ENCODE measurements around the gene FBXO41.

The FBXO41 gene

DNA sequence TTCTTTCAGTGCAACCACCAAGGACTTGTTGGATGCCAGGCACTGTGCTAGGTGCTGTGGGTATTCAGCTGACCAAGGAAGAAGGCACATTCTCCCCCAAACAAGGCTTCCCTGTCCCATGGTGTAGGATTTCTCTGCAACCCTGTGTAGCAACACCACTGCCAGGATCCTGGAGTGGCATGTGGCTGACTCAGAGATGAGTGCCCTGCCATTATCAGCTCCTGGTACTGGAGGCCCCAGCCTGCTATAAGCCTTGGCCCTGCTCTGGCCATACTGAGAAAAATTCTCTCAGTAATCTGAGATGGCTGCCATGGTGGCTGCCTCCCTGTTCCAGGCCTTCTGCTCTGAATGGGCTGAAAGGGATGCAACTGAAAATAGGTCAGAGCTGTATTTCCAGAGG is 66.0 kb downstream of the FBXO41 start:
- FAIRE-seq = no peak
- DNase-seq (ENCODE audit: insufficient read length, low spot score) = no peak

DNA sequence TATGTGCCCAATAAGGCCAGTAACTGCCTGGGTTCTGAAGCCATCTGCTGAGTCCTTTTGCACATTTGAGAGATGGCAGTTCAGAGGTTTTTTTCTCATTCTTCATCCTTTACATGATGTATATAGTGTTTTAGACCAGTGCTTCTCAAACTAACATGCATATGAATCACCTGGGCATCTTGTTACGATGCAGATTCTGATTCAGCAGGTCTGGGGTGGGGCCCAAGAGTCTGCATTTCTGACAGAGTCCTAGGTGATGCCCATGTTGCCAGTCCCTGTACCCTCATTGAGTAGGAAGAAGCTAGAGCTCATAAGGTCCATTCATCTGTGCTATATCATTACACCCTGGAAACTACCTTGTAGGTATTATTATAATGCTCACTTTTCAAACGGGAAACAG is 66.5 kb downstream of the FBXO41 start:
- FAIRE-seq = no peak
- DNase-seq (ENCODE audit: insufficient read length, low spot score) = no peak

DNA sequence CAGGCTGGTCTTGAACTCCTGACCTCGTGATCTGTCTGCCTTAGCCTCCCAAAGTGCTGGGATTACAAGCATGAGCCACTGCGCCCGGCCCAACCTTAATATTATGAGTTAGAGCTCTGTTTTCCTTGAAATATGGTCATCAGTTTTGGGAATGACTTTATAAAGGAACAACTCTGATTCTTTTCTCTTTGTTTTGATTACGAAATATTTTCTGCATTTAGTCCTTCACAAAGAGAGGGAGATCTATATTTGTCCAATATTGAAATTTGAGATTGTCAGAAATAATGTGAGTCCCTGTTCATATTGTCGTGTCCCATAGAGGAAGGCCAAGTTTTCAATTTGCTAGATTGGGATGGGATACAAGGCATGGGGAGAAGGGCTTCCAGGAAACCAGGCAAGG is 67.1 kb downstream of the FBXO41 start:
- no peak for DNase-seq (ENCODE audit: insufficient read length, low spot score)
- FAIRE-seq = no peak

DNA sequence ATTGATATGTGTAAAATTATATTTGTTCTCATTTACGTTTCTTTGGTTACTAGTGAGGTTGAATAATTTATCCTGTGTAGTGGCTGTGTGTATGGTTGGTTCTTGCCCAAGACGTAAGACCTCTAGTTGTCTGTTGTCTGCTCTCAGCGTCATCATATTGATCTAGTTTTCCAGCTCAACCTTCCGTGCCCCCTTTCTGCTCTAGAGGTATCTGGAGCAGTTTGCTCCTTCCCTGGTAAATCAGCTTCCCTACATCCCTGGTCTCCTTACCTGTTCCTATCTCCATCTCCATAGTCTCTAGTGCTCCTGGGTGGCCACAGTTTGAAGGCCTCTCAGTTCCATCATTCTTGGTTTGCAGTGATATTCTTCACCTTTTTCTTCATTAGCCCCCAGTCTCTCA is 69.0 kb downstream of the FBXO41 start:
- FAIRE-seq = no peak
- no peak for DNase-seq (ENCODE audit: insufficient read length, low spot score)

DNA sequence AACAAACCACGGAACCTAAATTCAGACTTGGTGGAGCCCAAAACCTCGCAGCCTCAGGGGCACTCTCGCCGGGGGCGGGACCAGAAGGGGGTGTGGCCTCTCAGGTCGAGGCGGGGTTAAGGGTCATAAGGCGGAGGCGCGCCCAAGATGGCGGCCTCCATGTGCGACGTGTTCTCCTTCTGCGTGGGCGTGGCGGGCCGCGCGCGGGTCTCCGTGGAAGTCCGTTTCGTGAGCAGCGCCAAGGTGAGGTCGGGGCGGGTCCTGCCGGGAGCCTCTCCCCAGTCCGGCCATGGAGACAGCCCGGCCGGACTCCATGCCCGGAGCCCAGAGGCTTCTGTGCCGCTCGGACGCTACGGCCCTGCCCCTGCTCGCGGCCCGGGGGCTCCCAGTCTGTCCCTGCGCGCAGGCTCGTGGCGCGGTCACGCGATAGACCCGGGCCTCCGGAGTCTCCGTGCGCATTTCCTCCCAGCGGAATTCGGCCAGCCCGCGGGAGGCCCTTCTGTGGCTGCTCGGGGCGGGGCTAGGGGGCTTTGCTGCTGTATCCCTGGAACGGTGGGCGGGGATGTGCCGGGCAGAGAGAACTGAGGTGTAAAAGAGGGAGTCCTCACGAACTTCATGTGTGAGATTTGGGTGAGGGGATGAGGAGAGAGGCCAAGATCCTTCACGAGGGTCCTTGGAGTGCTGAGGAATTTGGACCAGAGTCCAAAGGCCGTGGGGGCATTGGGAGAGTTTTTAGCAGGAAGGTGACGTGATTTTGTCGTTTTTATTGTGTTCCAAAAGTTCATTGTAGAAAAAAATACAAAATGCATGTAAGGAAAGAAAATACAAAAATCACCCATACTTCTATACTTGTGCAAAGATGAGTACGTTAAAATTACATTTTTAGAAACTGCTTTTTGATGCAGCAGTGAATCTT is 69.9 kb downstream of the FBXO41 start, which contains the start of gene SMYD5:
Gene SMYD5, plus strand, starts transcription at position 126 of the 916 bp plus-strand sequence. Its CDS starts 22 bp downstream, at position 148.
- FAIRE-seq (peak; percentile 77), DNase-seq (ENCODE audit: insufficient read length, low spot score) (peak; percentile 82)

DNA sequence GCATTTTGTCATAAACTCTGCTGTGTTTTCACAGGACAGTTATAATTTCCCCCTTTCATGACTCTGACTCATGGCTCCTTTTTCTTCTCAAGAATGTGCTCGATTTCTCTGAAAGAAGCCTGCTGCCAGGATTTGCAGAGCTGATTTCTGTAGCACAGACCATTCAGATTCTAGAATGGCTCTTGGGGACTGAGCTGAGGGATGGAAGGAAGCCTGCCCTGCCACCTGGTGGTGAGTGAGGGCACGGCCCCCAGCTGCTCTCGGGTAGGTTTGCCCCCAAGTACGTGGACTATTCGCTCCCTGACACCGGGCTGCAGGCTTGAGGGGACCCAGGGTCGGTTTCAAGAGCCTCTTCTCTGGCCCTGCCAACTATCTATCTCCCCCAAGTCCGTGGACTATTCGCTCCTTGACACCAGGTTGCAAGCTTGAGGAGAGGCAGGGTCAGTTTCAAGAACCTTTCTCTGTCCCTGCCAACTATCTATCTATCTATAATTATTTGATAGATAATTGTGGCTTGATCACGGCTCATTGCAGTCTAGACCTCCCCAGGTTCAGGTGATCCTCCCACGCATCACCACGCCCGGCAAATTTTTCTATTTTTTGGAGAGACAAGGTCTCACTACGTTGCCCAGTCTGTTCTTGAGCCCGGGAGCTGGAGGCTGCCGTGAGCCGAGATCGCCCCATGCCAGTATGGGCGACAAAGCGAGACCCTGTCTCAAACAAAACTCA is 71.7 kb downstream of the FBXO41 start:
- DNase-seq (ENCODE audit: insufficient read length, low spot score) (peak; percentile 71), FAIRE-seq (peak; percentile 73)

DNA sequence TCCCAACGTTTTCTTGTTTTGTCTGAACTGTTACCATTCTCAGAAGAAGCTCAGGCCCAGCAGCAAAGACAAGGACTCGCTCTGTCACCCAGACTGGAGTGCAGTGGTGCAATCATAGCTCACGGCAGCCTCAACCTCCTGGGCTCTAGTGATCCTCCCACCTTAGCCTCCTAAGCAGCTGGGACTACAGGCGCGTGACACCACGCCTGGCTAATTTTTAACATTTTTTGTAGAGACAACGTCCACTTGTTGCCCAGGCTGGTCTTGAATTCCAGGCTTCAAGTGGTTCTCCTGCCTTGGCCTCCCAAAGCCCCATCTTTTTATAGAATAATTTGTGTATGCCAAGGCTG is 72.2 kb downstream of the FBXO41 start:
- DNase-seq (ENCODE audit: insufficient read length, low spot score) (no peak), FAIRE-seq (no peak)

DNA sequence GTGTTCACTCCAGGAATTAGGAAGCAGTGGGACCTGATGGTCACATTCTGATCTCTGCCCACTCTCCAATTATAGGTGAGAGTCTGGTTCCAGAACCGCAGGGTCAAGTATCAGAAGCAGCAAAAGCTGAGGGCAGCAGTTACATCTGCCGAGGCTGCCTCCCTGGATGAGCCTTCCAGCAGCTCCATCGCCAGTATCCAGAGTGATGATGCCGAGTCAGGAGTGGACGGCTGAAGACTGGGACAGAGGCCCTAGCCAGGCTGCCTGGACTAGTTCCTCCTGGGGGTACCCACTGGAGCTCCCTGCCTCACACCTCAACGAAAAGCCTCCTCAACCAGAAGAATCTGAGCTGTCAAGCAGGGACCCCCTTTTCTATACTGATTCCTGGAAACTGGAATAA is 73.6 kb downstream of the FBXO41 start:
- FAIRE-seq (no peak), DNase-seq (ENCODE audit: insufficient read length, low spot score) (no peak)

DNA sequence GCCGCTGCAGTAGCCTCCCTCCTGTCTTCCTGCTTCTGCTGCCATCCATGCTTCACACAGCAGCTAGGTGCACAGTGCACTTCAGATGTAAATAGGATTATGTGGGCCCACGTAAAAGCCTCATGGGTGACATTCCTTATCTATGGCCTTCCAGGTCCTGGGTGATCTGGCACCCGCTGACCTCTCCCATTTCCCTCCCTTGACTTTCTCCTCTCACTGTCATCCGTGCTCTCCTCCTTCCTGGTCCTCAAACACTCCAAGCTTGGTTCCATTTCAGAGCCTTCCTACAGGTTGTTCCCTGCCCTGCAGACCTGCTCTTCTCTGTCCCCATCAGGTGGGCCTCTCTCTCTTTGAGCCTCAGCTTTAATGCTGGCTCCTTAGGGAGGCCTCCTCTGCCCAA is 74.3 kb downstream of the FBXO41 start:
- FAIRE-seq = no peak
- no peak for DNase-seq (ENCODE audit: insufficient read length, low spot score)

DNA sequence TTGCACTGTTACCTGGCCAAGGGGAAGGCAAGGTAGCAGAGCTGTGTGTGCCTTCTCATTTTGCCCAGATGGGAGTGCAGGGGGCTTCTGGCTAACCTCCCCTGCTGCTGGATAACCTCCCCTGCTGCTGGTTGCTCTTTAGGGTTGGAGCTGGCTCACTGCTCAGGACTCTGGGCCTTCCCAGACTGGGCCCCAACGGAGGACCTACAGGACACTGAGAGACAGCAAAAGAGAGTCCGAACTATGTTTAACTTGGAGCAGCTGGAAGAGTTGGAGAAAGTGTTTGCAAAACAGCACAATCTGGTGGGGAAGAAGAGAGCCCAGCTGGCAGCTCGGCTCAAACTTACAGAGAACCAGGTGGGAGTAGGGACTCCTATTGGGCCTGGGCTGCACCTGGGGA is 76.0 kb downstream of the FBXO41 start:
- DNase-seq (ENCODE audit: insufficient read length, low spot score) = no peak
- FAIRE-seq = no peak

DNA sequence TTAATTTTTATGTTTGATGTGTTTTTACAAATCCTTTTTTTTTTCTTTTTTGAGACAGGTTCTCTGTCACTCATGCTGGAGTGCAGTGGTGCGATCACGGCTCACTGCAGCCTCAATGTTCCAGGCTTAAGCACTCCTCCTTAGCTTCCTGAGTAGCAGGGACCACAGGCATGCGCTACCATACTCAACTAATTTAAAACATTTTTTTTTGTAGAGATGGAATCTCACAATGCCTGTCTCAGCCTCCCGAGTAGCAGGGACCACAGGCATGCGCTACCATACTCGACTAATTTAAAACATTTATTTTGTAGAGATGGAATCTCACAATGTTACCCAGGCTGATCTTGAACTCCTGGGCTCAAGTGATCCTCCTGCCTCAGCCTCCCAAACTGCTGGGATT is 78.7 kb downstream of the FBXO41 start:
- FAIRE-seq = no peak
- DNase-seq (ENCODE audit: insufficient read length, low spot score) = no peak
